Thymus (tissue), 11 donors: ENCODE measurements around the gene PRDX2. TPM values are rescaled to one million over a fixed set of nuclear protein-coding genes. Genes with fewer than 3 reads are reported as not detected.

Experiments
- DNase-seq, 9 donors: peaks; one replicate each; pipeline ENCODE4 v3.0.0-alpha.2; 2013; ENCODE audit warnings: low spot score in 9 of 9, low read depth in 6 of 9, missing footprints in 1 of 9
- H3K27ac ChIP-seq, 2 donors: one replicate each; pipeline ENCODE4 v1.5.1; 2013; ENCODE audit warnings: control low read depth in 1 of 2, low read depth in 1 of 2, low read length in 1 of 2, mild to moderate bottlenecking in 1 of 2, moderate library complexity in 1 of 2
- H3K27me3 ChIP-seq, 2 donors: one replicate each; pipeline ENCODE4 v1.5.1; 2013; ENCODE audit warnings: low read length in 1 of 2; ENCODE audit not compliant: control insufficient read depth in 2 of 2, insufficient read depth in 1 of 2
- H3K36me3 ChIP-seq, 2 donors: one replicate each; pipeline ENCODE4 v1.5.1; 2013; ENCODE audit warnings: low read length in 1 of 2, mild to moderate bottlenecking in 1 of 2, moderate library complexity in 1 of 2; ENCODE audit not compliant: control insufficient read depth in 2 of 2, insufficient read depth in 2 of 2
- H3K4me1 ChIP-seq, 2 donors: one replicate each; pipeline ENCODE4 v1.5.1; 2013; ENCODE audit warnings: low read length in 2 of 2; ENCODE audit not compliant: control insufficient read depth in 2 of 2, insufficient read depth in 2 of 2
- H3K4me3 ChIP-seq, 2 donors: one replicate each; pipeline ENCODE4 v1.5.1; 2013; ENCODE audit warnings: low read length in 2 of 2, control low read depth in 1 of 2, mild to moderate bottlenecking in 1 of 2
- H3K9me3 ChIP-seq, 2 donors: one replicate each; pipeline ENCODE4 v1.5.1; 2013; ENCODE audit warnings: low read length in 1 of 2, mild to moderate bottlenecking in 1 of 2; ENCODE audit not compliant: control insufficient read depth in 2 of 2, insufficient read depth in 1 of 2
- WGBS: extraction: QIAGEN DNeasy Blood & Tissue Kit; methylation state at CpG from one replicate; pipeline ENCODE4 v1.1.7; 2013; 5-methylcytosine and 5-hydroxymethylcytosine counted together
- polyA plus RNA-seq: library from polyadenylated mRNA; stranded (reverse); fragments of 200-250 nt; gene quantifications from one replicate; pipeline ENCODE4 v1.2.3, GENCODE V29; 2013
- total RNA-seq: library from RNA; stranded (reverse); fragments of 120-200 nt; gene quantifications from one replicate; pipeline ENCODE4 v1.2.4, GENCODE V29; 2013
- donor health status: healthy.

The PRDX2 gene
- total and polyA plus RNA-seq, 2 donors = 113 to 202 TPM

GRCh38 chr19:12840091-12841079, 38.8 kb upstream of the PRDX2 start:
- no peak overlapping the region for H3K4me3 ChIP-seq
- H3K4me1 ChIP-seq = peaks cover 5 to 17% of the 10 kb centered on the region in 2 donors
- no peak for DNase-seq
- 32% methylated on average over 43 of the region's 43 CpGs for WGBS
- H3K36me3 ChIP-seq = no peaks in the 10 kb centered on the region
- H3K27me3 ChIP-seq = peaks cover 62 to 92% of the 10 kb centered on the region in 2 donors
- H3K9me3 ChIP-seq = peaks cover 2 to 16% of the 10 kb centered on the region in 2 donors
- H3K27ac ChIP-seq = no peak overlapping the region

GRCh38 chr19:12838886-12839756, 37.5 kb upstream of the PRDX2 start:
- Histone ChIP-seq H3K27me3 (peaks cover 72 to 97% of the 10 kb centered on the region in 2 donors), H3K4me3 (peak overlapping the region in 1 of 2 donors; percentile 43), H3K36me3 (no peaks in the 10 kb centered on the region), H3K27ac (no peak overlapping the region), H3K9me3 (peaks cover 2 to 16% of the 10 kb centered on the region in 2 donors), H3K4me1 (peaks cover 5 to 17% of the 10 kb centered on the region in 2 donors)
- 26% methylated on average over 21 of the region's 21 CpGs for WGBS
- no peak for DNase-seq

GRCh38 chr19:12838182-12838885, 36.7 kb upstream of the PRDX2 start, which contains the start of gene MAST1:
MAST1 (plus strand) TSS chr19:12838515; CDS start chr19:12838573, 58 bp downstream.
- DNase-seq = peak in 1 of 9 donors; percentile 45
- Histone ChIP-seq H3K27ac (no peak within 1 kb of the TSS), H3K4me1 (peaks cover 8 to 19% of the 10 kb centered on the region in 2 donors), H3K36me3 (no peaks in the 10 kb centered on the region), H3K4me3 (peak within 1 kb of the TSS in 1 of 2 donors; percentile 43), H3K9me3 (peaks cover 2 to 16% of the 10 kb centered on the region in 2 donors), H3K27me3 (peaks cover 78 to 96% of the 10 kb centered on the region in 2 donors)
- WGBS = 1% methylated on average over 68 of the region's 69 CpGs

- Histone ChIP-seq H3K4me1 (peaks cover 8 to 24% of the 10 kb centered on the region in 2 donors), H3K36me3 (no peaks in the 10 kb centered on the region), H3K27me3 (peaks cover 84 to 97% of the 10 kb centered on the region in 2 donors), H3K9me3 (peaks cover 2 to 23% of the 10 kb centered on the region in 2 donors), H3K27ac (no peak overlapping the region), H3K4me3 (no peak overlapping the region)
- DNase-seq = no peak
- 89% methylated on average over 4 of the region's 4 CpGs for WGBS
These were observed 35.6 kb upstream of the PRDX2 start for GRCh38 chr19:12837225-12837624.

- no peaks in the 10 kb centered on the region for H3K36me3 ChIP-seq
- 13% methylated on average over 6 of the region's 6 CpGs for WGBS
- peaks cover 85 to 97% of the 10 kb centered on the region in 2 donors for H3K27me3 ChIP-seq
- H3K4me1 ChIP-seq = peaks cover 8 to 24% of the 10 kb centered on the region in 2 donors
- no peak overlapping the region for H3K27ac ChIP-seq
- DNase-seq = no peak
- peaks cover 2 to 23% of the 10 kb centered on the region in 2 donors for H3K9me3 ChIP-seq
- H3K4me3 ChIP-seq = no peak overlapping the region
These were observed 34.9 kb upstream of the PRDX2 start for GRCh38 chr19:12836529-12836863.

- WGBS = 16% methylated on average over 39 of the region's 39 CpGs
- Histone ChIP-seq H3K27ac (no peak overlapping the region), H3K4me3 (no peak overlapping the region), H3K27me3 (peaks cover 73 to 97% of the 10 kb centered on the region in 2 donors), H3K36me3 (no peaks in the 10 kb centered on the region), H3K4me1 (peaks cover 2 to 18% of the 10 kb centered on the region in 2 donors), H3K9me3 (peaks cover 1 to 12% of the 10 kb centered on the region in 2 donors)
- DNase-seq = peak in 1 of 9 donors; percentile 26
These were observed 33.6 kb upstream of the PRDX2 start for GRCh38 chr19:12834976-12835757.

- peaks cover 69 to 97% of the 10 kb centered on the region in 2 donors for H3K27me3 ChIP-seq
- 12% methylated on average over 20 of the region's 20 CpGs for WGBS
- H3K4me1 ChIP-seq = peaks cover 2 to 18% of the 10 kb centered on the region in 2 donors
- peaks cover 3 to 11% of the 10 kb centered on the region in 2 donors for H3K9me3 ChIP-seq
- no peak for DNase-seq
- peak within 1 kb of the TSS in 1 of 2 donors; percentile 50 for H3K4me3 ChIP-seq
- H3K27ac ChIP-seq = no peak within 1 kb of the TSS
- no peaks in the 10 kb centered on the region for H3K36me3 ChIP-seq
These were observed 33.0 kb upstream of the PRDX2 start, which contains the start of gene RTBDN for GRCh38 chr19:12834566-12834943. RTBDN (minus strand) TSS chr19:12834579; CDS start chr19:12829979, 4,600 bp downstream.
